ENCODE data around the gene MED13L. TPM values are rescaled to one million over a fixed set of nuclear protein-coding genes. Genes with fewer than 3 reads are reported as not detected.
A peak's percentile ranks its signal among the peaks of the same experiment; 100 is the strongest.

MED13L gene
- total RNA-seq, 1 donor from 2014 or later, result 97.7 TPM

- no peak overlapping the region for H3K4me3 Mint-ChIP-seq
- no peaks in the 10 kb centered on the region for H3K27me3 Mint-ChIP-seq
- H3K36me3 Mint-ChIP-seq, result no peaks in the 10 kb centered on the region
- peak overlapping the region; percentile 2 for H3K27ac Mint-ChIP-seq
- no peak for DNase-seq (ENCODE audit: extremely low spot score, unreplicated experiment)
- TF ChIP-seq CTCF (conservative IDR thresholded peaks at IDR 0.05), result no peak
- no peaks in the 10 kb centered on the region for H3K9me3 Mint-ChIP-seq
- H3K4me1 Mint-ChIP-seq (ENCODE audit: unreplicated experiment), result peaks cover 20% of the 10 kb centered on the region
Observed at GRCh38 chr12:116054280-116054679, 223.2 kb downstream of the MED13L start.

- DNase-seq (ENCODE audit: extremely low spot score, unreplicated experiment), result no peak
Observed at GRCh38 chr12:116053479-116054200, 223.9 kb downstream of the MED13L start.

GRCh38 chr12:116050275-116050674, 227.2 kb downstream of the MED13L start:
- Mint-ChIP-seq H3K36me3 (no peaks in the 10 kb centered on the region), H3K4me3 (no peak overlapping the region), H3K9me3 (no peaks in the 10 kb centered on the region), H3K27ac (no peak overlapping the region), H3K4me1 (ENCODE audit: unreplicated experiment) (peaks cover 28% of the 10 kb centered on the region), H3K27me3 (no peaks in the 10 kb centered on the region)
- TF ChIP-seq CTCF (conservative IDR thresholded peaks at IDR 0.05), result no peak
- DNase-seq (ENCODE audit: extremely low spot score, unreplicated experiment), result no peak

More at GRCh38 chr12:116053479-116054200, 223.9 kb downstream of the MED13L start:
- H3K36me3 Mint-ChIP-seq, result no peaks in the 10 kb centered on the region
- peaks cover 20% of the 10 kb centered on the region for H3K4me1 Mint-ChIP-seq (ENCODE audit: unreplicated experiment)
- H3K27me3 Mint-ChIP-seq, result no peaks in the 10 kb centered on the region
- TF ChIP-seq CTCF (conservative IDR thresholded peaks at IDR 0.05), result no peak
- H3K4me3 Mint-ChIP-seq, result no peak overlapping the region
- peak overlapping the region; percentile 2 for H3K27ac Mint-ChIP-seq
- H3K9me3 Mint-ChIP-seq, result no peaks in the 10 kb centered on the region

- no peaks in the 10 kb centered on the region for H3K36me3 Mint-ChIP-seq
- H3K27ac Mint-ChIP-seq, result no peak overlapping the region
- no peak for DNase-seq (ENCODE audit: extremely low spot score, unreplicated experiment)
- peaks cover 29% of the 10 kb centered on the region for H3K4me1 Mint-ChIP-seq (ENCODE audit: unreplicated experiment)
- no peaks in the 10 kb centered on the region for H3K9me3 Mint-ChIP-seq
- H3K27me3 Mint-ChIP-seq, result no peaks in the 10 kb centered on the region
- TF ChIP-seq CTCF (conservative IDR thresholded peaks at IDR 0.05), result no peak
- no peak overlapping the region for H3K4me3 Mint-ChIP-seq
Observed at GRCh38 chr12:116048879-116049278, 228.6 kb downstream of the MED13L start.

- TF ChIP-seq CTCF (conservative IDR thresholded peaks at IDR 0.05), result no peak
- H3K4me3 Mint-ChIP-seq, result no peak overlapping the region
- H3K27me3 Mint-ChIP-seq, result no peaks in the 10 kb centered on the region
- H3K36me3 Mint-ChIP-seq, result no peaks in the 10 kb centered on the region
- no peak for DNase-seq (ENCODE audit: extremely low spot score, unreplicated experiment)
- H3K9me3 Mint-ChIP-seq, result no peaks in the 10 kb centered on the region
- H3K27ac Mint-ChIP-seq, result no peak overlapping the region
- H3K4me1 Mint-ChIP-seq (ENCODE audit: unreplicated experiment), result peaks cover 26% of the 10 kb centered on the region
Observed at GRCh38 chr12:116046039-116046438, 231.5 kb downstream of the MED13L start.

Data from type B pancreatic cell (in vitro differentiated cells).